CD4-positive, alpha-beta T cell (primary cell): Measurements from ENCODE around the gene SEPTIN10. TPM values are rescaled to one million over a fixed set of nuclear protein-coding genes. Genes with fewer than 3 reads are reported as not detected.

ENCODE experiments used
- ATAC-seq: fragments of 200-7000 bp; cut with Tn5 transposase; one replicate; pipeline ENCODE4 v1.10.0; 2022; ENCODE audit warnings: mild to moderate bottlenecking; ENCODE audit not compliant: poor library complexity
- CTCF ChIA-PET: fragments of 350-600 bp; sonication (Branson Sonifier 250); formaldehyde crosslinking; loops from one replicate; lab custom pipeline; 2021; ENCODE audit warnings: antibody characterized with exemption, inconsistent platforms; lab: Charles Lee
- POLR2A ChIA-PET: fragments of 350-600 bp; sonication (Branson Sonifier 250); formaldehyde crosslinking; loops from one replicate; lab custom pipeline; 2021; ENCODE audit warnings: antibody characterized with exemption, inconsistent platforms; lab: Charles Lee
- DNase-seq, 14 experiments: peaks; one replicate each; pipeline ENCODE4 v3.0.0-alpha.2; 2013 to 2020; ENCODE audit warnings: mixed read lengths in 2 of 14
- H3K27ac ChIP-seq, 2 donors: one replicate each; pipeline versions ENCODE4 v1.5.1 to v1.7.0; 2013; ENCODE audit warnings: low read length in 2 of 2, low read depth in 1 of 2, mild to moderate bottlenecking in 1 of 2
- H3K27me3 ChIP-seq, 2 experiments: 1 replicate in 1 of 2; 2 replicates in 1 of 2; pipeline versions ENCODE4 v1.6.1 to v1.7.0; 2013; ENCODE audit warnings: low read length in 2 of 2, control low read depth in 1 of 2, mild to moderate bottlenecking in 1 of 2, moderate library complexity in 1 of 2; ENCODE audit not compliant: insufficient read depth in 2 of 2, control insufficient read depth in 1 of 2
- H3K36me3 ChIP-seq: one replicate; pipeline ENCODE4 v1.6.1; 2013; ENCODE audit warnings: low read length, control low read depth; ENCODE audit not compliant: insufficient read depth
- H3K4me1 ChIP-seq: one replicate; pipeline ENCODE4 v1.6.1; 2013; ENCODE audit warnings: low read length, control low read depth; ENCODE audit not compliant: insufficient read depth
- H3K4me3 ChIP-seq: one replicate; pipeline ENCODE4 v1.5.1; 2013; ENCODE audit warnings: mild to moderate bottlenecking, low read length, moderate library complexity
- H3K9me3 ChIP-seq, 2 experiments: 1 replicate in 1 of 2; 2 replicates in 1 of 2; pipeline versions ENCODE4 v1.6.1 to v1.7.0; 2013; ENCODE audit warnings: low read length in 2 of 2, mild to moderate bottlenecking in 2 of 2, control low read depth in 1 of 2, moderate library complexity in 1 of 2; ENCODE audit not compliant: control insufficient read depth in 1 of 2, insufficient read depth in 1 of 2
- H3K27ac Mint-ChIP-seq: one replicate; pipeline ENCODE4 v1.8.0; 2020; ENCODE audit warnings: mixed read lengths
- H3K27me3 Mint-ChIP-seq: one replicate; pipeline ENCODE4 v1.8.0; 2021; ENCODE audit warnings: mixed read lengths
- H3K36me3 Mint-ChIP-seq: one replicate; pipeline ENCODE4 v1.8.0; 2021; ENCODE audit warnings: low read depth, mixed read lengths
- H3K4me1 Mint-ChIP-seq: one replicate; pipeline ENCODE4 v1.8.0; 2021; ENCODE audit warnings: low read depth, mixed read lengths
- H3K4me3 Mint-ChIP-seq: one replicate; pipeline ENCODE4 v1.8.0; 2020; ENCODE audit warnings: mild to moderate bottlenecking, mixed read lengths
- H3K9me3 Mint-ChIP-seq: one replicate; pipeline ENCODE4 v1.8.0; 2020; ENCODE audit warnings: mixed read lengths
- intact Hi-C, 2 experiments: fragments of 100-400 bp; cut with DNase I in 1 of 2; cut with micrococcal nuclease in 1 of 2; formaldehyde crosslinking; loops; one replicate each; pipeline versions ENCODE4 v1.15.1 to v1.9.0; 2023 to 2025; cut with DNase I, micrococcal nuclease
- total RNA-seq, 174 experiments: library from RNA in 2 of 174; stranded (reverse) in 2 of 174; gene quantifications; one replicate each; pipeline ENCODE4 v1.2.3 and lab custom pipeline; 2021 to 2026
- TF ChIP-seq, protein P1 (sequence below): fragments of 200-600 bp; IDR thresholded peaks from one replicate; pipeline ENCODE4 v1.8.0; 2022; ENCODE audit warnings: antibody characterized with exemption, mild to moderate bottlenecking

Gene SEPTIN10
- total RNA-seq, 2 experiments from 2014 or later: 2.0 to 2.6 TPM

DNA sequence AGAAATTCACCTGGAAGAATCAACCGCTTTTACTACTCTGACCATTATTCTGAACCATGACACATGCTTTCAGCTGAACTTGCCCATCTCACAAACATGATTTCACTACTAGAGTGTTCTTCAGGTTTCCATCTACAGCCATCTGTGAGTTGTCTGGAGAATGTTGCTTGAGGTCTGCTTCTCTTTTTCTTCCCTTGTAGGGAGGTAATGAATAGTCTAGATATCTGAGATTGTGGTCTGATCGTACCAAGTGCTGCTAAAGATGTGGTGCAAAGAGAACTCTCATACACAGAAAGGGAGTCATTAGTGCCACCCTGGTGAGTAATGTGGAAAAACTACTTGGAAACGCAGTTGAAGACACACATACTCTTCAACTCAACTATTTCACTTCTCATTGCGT, 10.6 kb upstream of the SEPTIN10 start:
- intact Hi-C loops: no loop called here
- H3K9me3 Mint-ChIP-seq: no peaks in the 10 kb centered on the region
- ChIA-PET CTCF (no interaction called here), POLR2A (no interaction called here)
- H3K27ac ChIP-seq: no peak overlapping the region
- no peaks in the 10 kb centered on the region for H3K4me1 Mint-ChIP-seq
- H3K27me3 ChIP-seq: peaks cover 3 to 11% of the 10 kb centered on the region in 2 experiments
- no peaks in the 10 kb centered on the region for H3K9me3 ChIP-seq
- H3K27ac Mint-ChIP-seq: no peak overlapping the region
- H3K27me3 Mint-ChIP-seq: peaks cover 58% of the 10 kb centered on the region
- TF ChIP-seq, protein P1, sequence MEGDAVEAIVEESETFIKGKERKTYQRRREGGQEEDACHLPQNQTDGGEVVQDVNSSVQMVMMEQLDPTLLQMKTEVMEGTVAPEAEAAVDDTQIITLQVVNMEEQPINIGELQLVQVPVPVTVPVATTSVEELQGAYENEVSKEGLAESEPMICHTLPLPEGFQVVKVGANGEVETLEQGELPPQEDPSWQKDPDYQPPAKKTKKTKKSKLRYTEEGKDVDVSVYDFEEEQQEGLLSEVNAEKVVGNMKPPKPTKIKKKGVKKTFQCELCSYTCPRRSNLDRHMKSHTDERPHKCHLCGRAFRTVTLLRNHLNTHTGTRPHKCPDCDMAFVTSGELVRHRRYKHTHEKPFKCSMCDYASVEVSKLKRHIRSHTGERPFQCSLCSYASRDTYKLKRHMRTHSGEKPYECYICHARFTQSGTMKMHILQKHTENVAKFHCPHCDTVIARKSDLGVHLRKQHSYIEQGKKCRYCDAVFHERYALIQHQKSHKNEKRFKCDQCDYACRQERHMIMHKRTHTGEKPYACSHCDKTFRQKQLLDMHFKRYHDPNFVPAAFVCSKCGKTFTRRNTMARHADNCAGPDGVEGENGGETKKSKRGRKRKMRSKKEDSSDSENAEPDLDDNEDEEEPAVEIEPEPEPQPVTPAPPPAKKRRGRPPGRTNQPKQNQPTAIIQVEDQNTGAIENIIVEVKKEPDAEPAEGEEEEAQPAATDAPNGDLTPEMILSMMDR: no peak
- no peaks in the 10 kb centered on the region for H3K36me3 Mint-ChIP-seq
- DNase-seq: no peak
- no peaks in the 10 kb centered on the region for H3K4me1 ChIP-seq
- H3K4me3 ChIP-seq: no peak overlapping the region
- H3K36me3 ChIP-seq: no peaks in the 10 kb centered on the region
- no peak overlapping the region for H3K4me3 Mint-ChIP-seq
- no peak for ATAC-seq

DNA sequence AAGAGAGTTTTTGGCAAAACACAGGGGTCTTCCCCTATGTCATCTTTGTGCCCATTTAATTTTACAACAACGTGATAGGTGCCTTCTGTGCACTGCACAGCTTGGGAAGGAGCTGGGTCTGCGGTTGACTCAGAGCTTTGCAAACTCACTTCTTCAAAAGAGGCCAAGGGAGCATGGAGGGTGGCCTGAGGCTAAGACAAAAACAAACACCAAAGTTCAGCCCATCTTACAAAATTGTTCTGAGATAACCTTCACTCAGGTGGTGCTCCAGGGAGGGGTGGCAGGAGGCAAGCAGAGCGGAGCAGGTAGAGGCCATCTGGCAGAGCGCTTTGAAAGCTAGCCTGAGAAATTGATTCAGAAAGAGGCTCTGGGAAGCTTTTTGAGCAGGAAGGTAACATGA, 10.2 kb upstream of the SEPTIN10 start:
- no peak overlapping the region for H3K4me3 ChIP-seq
- peaks cover 62% of the 10 kb centered on the region for H3K27me3 Mint-ChIP-seq
- no peaks in the 10 kb centered on the region for H3K36me3 Mint-ChIP-seq
- H3K36me3 ChIP-seq: no peaks in the 10 kb centered on the region
- no peaks in the 10 kb centered on the region for H3K4me1 ChIP-seq
- H3K4me3 Mint-ChIP-seq: no peak overlapping the region
- POLR2A ChIA-PET: no interaction called here
- H3K9me3 Mint-ChIP-seq: no peaks in the 10 kb centered on the region
- ATAC-seq (no peak), DNase-seq (no peak)
- H3K27me3 ChIP-seq: peaks cover 3 to 16% of the 10 kb centered on the region in 2 experiments
- no peaks in the 10 kb centered on the region for H3K9me3 ChIP-seq
- intact Hi-C loops: no loop called here
- no peak overlapping the region for H3K27ac Mint-ChIP-seq
- CTCF ChIA-PET: no interaction called here
- TF ChIP-seq, protein P1: no peak
- H3K27ac ChIP-seq: no peak overlapping the region
- no peaks in the 10 kb centered on the region for H3K4me1 Mint-ChIP-seq

DNA sequence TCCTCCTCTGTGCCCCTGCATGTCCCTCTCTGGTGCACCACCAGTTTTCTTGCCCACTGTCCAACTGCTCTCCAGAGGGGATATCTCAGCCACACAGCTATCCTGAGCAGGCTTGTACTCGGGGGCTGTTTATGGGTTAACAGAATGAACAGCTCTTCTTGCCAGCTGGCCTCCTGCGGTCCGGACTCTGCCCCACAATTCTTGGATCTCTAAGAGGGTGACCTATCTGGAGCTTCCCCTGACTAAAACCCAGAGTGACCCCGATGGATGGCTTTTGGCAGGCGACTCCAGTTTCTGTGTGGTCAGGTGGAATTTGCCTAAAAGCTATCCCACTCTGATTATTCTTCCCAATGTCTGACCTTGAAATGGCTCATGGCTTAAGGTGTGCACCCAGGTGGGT, 9.5 kb upstream of the SEPTIN10 start:
- ChIA-PET CTCF (interaction anchor here (1.0 kb wide), 1 partner anchor 15 kb away, joined by 3 read pairs; no protein-coding TSS in a partner anchor), POLR2A (no interaction called here)
- no peak overlapping the region for H3K27ac ChIP-seq
- Mint-ChIP-seq H3K36me3 (no peaks in the 10 kb centered on the region), H3K4me3 (no peak overlapping the region), H3K27me3 (peaks cover 69% of the 10 kb centered on the region), H3K27ac (no peak overlapping the region), H3K4me1 (no peaks in the 10 kb centered on the region), H3K9me3 (no peaks in the 10 kb centered on the region)
- H3K4me3 ChIP-seq: no peak overlapping the region
- no peaks in the 10 kb centered on the region for H3K36me3 ChIP-seq
- H3K27me3 ChIP-seq: peaks cover 3 to 21% of the 10 kb centered on the region in 2 experiments
- intact Hi-C loops: no loop called here
- ATAC-seq (no peak), DNase-seq (no peak)
- TF ChIP-seq, protein P1: no peak
- H3K9me3 ChIP-seq: no peaks in the 10 kb centered on the region
- H3K4me1 ChIP-seq: no peaks in the 10 kb centered on the region
